ENCODE data around the gene CARS1. TPM values are rescaled to one million over a fixed set of nuclear protein-coding genes. Genes with fewer than 3 reads are reported as not detected.

CARS1 gene
- polyA plus RNA-seq, 1 of the 3 experiments (the other 2 are of a cell fraction): 52.1 TPM

DNA sequence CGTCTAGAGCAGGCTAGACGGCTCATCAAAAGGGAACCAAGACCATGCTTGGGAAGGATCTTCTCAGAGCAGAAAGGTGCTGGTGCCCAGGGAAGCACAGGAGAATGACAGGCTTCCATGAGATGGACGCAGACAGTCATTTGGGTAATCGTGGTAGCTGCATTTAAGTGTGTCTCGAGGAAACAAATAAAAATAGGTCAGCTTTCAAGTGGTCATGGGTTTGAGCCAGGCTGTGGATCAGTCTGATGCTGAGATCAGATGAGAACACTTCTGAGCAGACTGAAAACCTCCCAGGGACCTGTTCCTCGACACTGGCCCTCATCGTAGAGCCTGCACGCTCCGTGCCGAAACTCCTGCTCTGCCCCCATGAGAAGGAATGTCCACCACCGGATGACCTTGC, 4.7 kb downstream of the CARS1 start:
- ChIA-PET CTCF (interaction anchor here (10.2 to 23.7 kb wide), 2 partner anchors 15 to 36 kb away, joined by 85 to 403 read pairs; no protein-coding TSS in a partner anchor), POLR2A (no interaction called here)
- no peak for TF ChIP-seq FOXM1 (IDR thresholded peaks at IDR 0.05; ENCODE audit: low read depth)
- TF ChIP-seq SMC3 (IDR thresholded peaks at IDR 0.05; ENCODE audit: low read depth, low read length): no peak
- no peak for TF ChIP-seq RAD21 (IDR thresholded peaks at IDR 0.05; ENCODE audit: low read length)
- TF ChIP-seq, protein P1, sequence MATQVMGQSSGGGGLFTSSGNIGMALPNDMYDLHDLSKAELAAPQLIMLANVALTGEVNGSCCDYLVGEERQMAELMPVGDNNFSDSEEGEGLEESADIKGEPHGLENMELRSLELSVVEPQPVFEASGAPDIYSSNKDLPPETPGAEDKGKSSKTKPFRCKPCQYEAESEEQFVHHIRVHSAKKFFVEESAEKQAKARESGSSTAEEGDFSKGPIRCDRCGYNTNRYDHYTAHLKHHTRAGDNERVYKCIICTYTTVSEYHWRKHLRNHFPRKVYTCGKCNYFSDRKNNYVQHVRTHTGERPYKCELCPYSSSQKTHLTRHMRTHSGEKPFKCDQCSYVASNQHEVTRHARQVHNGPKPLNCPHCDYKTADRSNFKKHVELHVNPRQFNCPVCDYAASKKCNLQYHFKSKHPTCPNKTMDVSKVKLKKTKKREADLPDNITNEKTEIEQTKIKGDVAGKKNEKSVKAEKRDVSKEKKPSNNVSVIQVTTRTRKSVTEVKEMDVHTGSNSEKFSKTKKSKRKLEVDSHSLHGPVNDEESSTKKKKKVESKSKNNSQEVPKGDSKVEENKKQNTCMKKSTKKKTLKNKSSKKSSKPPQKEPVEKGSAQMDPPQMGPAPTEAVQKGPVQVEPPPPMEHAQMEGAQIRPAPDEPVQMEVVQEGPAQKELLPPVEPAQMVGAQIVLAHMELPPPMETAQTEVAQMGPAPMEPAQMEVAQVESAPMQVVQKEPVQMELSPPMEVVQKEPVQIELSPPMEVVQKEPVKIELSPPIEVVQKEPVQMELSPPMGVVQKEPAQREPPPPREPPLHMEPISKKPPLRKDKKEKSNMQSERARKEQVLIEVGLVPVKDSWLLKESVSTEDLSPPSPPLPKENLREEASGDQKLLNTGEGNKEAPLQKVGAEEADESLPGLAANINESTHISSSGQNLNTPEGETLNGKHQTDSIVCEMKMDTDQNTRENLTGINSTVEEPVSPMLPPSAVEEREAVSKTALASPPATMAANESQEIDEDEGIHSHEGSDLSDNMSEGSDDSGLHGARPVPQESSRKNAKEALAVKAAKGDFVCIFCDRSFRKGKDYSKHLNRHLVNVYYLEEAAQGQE (IDR thresholded peaks at IDR 0.05; ENCODE audit: low read depth, low read length): no peak
- no peak for TF ChIP-seq RFX5 (IDR thresholded peaks at IDR 0.05; ENCODE audit: low read length)
- no peak for TF ChIP-seq POLR2AphosphoS5 (IDR thresholded peaks at IDR 0.05; ENCODE audit: low read depth, low read length)
- no peak for TF ChIP-seq RCOR1 (IDR thresholded peaks at IDR 0.05; ENCODE audit: low read length)
- no peak for TF ChIP-seq GATA2 (CRISPR knock-in tag; IDR thresholded peaks at IDR 0.05)
- no peak for TF ChIP-seq EP300 (IDR thresholded peaks at IDR 0.05; ENCODE audit: borderline replicate concordance in 1 of 2, low read depth in 1 of 2, low read length in 1 of 2)
- no peak for TF ChIP-seq MXI1 (IDR thresholded peaks at IDR 0.05; ENCODE audit: low read depth, low read length)
- no peak for TF ChIP-seq ELF1 (IDR thresholded peaks at IDR 0.05)
- no peak for TF ChIP-seq TCF12 (IDR thresholded peaks at IDR 0.05)
- TF ChIP-seq, protein P2, sequence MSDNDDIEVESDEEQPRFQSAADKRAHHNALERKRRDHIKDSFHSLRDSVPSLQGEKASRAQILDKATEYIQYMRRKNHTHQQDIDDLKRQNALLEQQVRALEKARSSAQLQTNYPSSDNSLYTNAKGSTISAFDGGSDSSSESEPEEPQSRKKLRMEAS (IDR thresholded peaks at IDR 0.05; ENCODE audit: low read depth): no peak
- TF ChIP-seq, protein P3, sequence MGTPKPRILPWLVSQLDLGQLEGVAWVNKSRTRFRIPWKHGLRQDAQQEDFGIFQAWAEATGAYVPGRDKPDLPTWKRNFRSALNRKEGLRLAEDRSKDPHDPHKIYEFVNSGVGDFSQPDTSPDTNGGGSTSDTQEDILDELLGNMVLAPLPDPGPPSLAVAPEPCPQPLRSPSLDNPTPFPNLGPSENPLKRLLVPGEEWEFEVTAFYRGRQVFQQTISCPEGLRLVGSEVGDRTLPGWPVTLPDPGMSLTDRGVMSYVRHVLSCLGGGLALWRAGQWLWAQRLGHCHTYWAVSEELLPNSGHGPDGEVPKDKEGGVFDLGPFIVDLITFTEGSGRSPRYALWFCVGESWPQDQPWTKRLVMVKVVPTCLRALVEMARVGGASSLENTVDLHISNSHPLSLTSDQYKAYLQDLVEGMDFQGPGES (IDR thresholded peaks at IDR 0.05; ENCODE audit: low read depth, low read length): no peak
- TF ChIP-seq, protein P4, sequence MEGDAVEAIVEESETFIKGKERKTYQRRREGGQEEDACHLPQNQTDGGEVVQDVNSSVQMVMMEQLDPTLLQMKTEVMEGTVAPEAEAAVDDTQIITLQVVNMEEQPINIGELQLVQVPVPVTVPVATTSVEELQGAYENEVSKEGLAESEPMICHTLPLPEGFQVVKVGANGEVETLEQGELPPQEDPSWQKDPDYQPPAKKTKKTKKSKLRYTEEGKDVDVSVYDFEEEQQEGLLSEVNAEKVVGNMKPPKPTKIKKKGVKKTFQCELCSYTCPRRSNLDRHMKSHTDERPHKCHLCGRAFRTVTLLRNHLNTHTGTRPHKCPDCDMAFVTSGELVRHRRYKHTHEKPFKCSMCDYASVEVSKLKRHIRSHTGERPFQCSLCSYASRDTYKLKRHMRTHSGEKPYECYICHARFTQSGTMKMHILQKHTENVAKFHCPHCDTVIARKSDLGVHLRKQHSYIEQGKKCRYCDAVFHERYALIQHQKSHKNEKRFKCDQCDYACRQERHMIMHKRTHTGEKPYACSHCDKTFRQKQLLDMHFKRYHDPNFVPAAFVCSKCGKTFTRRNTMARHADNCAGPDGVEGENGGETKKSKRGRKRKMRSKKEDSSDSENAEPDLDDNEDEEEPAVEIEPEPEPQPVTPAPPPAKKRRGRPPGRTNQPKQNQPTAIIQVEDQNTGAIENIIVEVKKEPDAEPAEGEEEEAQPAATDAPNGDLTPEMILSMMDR (IDR thresholded peaks at IDR 0.05): no peak
- TF ChIP-seq, protein P5, sequence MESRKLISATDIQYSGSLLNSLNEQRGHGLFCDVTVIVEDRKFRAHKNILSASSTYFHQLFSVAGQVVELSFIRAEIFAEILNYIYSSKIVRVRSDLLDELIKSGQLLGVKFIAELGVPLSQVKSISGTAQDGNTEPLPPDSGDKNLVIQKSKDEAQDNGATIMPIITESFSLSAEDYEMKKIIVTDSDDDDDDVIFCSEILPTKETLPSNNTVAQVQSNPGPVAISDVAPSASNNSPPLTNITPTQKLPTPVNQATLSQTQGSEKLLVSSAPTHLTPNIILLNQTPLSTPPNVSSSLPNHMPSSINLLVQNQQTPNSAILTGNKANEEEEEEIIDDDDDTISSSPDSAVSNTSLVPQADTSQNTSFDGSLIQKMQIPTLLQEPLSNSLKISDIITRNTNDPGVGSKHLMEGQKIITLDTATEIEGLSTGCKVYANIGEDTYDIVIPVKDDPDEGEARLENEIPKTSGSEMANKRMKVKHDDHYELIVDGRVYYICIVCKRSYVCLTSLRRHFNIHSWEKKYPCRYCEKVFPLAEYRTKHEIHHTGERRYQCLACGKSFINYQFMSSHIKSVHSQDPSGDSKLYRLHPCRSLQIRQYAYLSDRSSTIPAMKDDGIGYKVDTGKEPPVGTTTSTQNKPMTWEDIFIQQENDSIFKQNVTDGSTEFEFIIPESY (IDR thresholded peaks at IDR 0.05; ENCODE audit: borderline replicate concordance, low read depth): no peak

More for the DNA sequence above, 4.7 kb downstream of the CARS1 start:
- H3F3A ChIP-seq (replicated peaks; ENCODE audit: insufficient read depth): peaks cover 11% of the 10 kb centered on the region
- H4K20me1 ChIP-seq (ENCODE audit: insufficient read depth): peaks cover 71% of the 10 kb centered on the region
- H2AFZ ChIP-seq (ENCODE audit: low read depth): no peak overlapping the region
- no peak overlapping the region for H3K4me3 ChIP-seq (ENCODE audit: low read depth in 2 of 2, low read length in 1 of 2)
- H3K4me1 ChIP-seq (ENCODE audit: control insufficient read depth in 1 of 2, insufficient read depth in 2 of 2, low read depth in 1 of 2, low read length in 1 of 2): peaks cover 27 to 64% of the 10 kb centered on the region in 2 experiments
- no peak for DNase-seq
- peak overlapping the region in 1 of 2 experiments; percentile 47; a peak in 2 of 4 replicates for H3K27ac ChIP-seq (ENCODE audit: low read depth in 2 of 2, low read length in 1 of 2)
- H3K36me3 ChIP-seq (replicated peaks in 1 of 2; ENCODE audit: control insufficient read depth in 1 of 2, insufficient read depth in 2 of 2, low read length in 1 of 2): peaks cover 10 to 32% of the 10 kb centered on the region in 2 experiments
- H3K4me2 ChIP-seq: no peak overlapping the region
- H3K9me3 ChIP-seq: no peaks in the 10 kb centered on the region
- peaks cover 92% of the 10 kb centered on the region for H3K79me2 ChIP-seq (ENCODE audit: insufficient read depth)
- no peaks in the 10 kb centered on the region for H3K9me2 ChIP-seq
- no peaks in the 10 kb centered on the region for H3K27me3 ChIP-seq (ENCODE audit: insufficient read depth)
- no peak overlapping the region for H3K9ac ChIP-seq
- 84% methylated on average over 11 of the region's 11 CpGs for WGBS (ENCODE audit: low lambda C conversion rate)
